Measurements from ENCODE around the gene TMEM270.
A peak's percentile ranks its signal among the peaks of the same experiment; 100 is the strongest.
"Not testable (repeated sequence)": the region's sequence is repeated elsewhere in the genome, so short reads cannot be mapped to it uniquely, and the experiment has no call there.

TMEM270 gene

GRCh38 chr7:73844848-73845460, 16.0 kb upstream of the TMEM270 start:
- H3K36me3 ChIP-seq (ENCODE audit: control insufficient read depth in 4 of 4, insufficient read depth in 4 of 4, low read length in 3 of 4): no peaks in the 10 kb centered on the region
- H3K4me1 ChIP-seq (ENCODE audit: control extremely low read depth in 1 of 4, control insufficient read depth in 4 of 4, insufficient read depth in 4 of 4, low read length in 3 of 4): peaks cover 3 to 18% (median 16%) of the 10 kb centered on the region in 4 experiments
- POLR2A ChIA-PET: no interaction called here
- CTCF ChIA-PET: interaction anchor here (0.7 to 1.2 kb wide), 2 partner anchors 77 to 182 kb away, joined by 3 to 4 read pairs; no protein-coding TSS in a partner anchor
- H3K27ac ChIP-seq (ENCODE audit: insufficient read depth in 1 of 2, low read depth in 1 of 2, low read length in 2 of 2, poor library complexity in 1 of 2, severe bottlenecking in 2 of 2): no peak overlapping the region
- H3K9me3 ChIP-seq (ENCODE audit: control extremely low read depth in 1 of 5, control insufficient read depth in 4 of 5, insufficient read depth in 2 of 5, low read depth in 1 of 5, low read length in 4 of 5): no peaks in the 10 kb centered on the region
- no peak overlapping the region for H3K4me3 ChIP-seq (ENCODE audit: control insufficient read depth in 1 of 7, extremely low read depth in 1 of 7, insufficient read depth in 4 of 7, low read depth in 2 of 7, low read length in 6 of 7)
- peaks cover 0 to 9% (median 6%) of the 10 kb centered on the region in 5 experiments for H3K27me3 ChIP-seq (replicated peaks in 2 of 5; ENCODE audit: control insufficient read depth in 4 of 5, insufficient read depth in 5 of 5, low read length in 4 of 5)
- 90% methylated on average over 10 of the region's 13 CpGs for WGBS (ENCODE audit: insufficient coverage)
- no peak for DNase-seq

- CTCF ChIA-PET: interaction anchor here (1.2 kb wide), 1 partner anchor 18 kb away, joined by 3 read pairs; no protein-coding TSS in a partner anchor
- POLR2A ChIA-PET: not testable (repeated sequence)
- peaks cover 3 to 20% (median 17%) of the 10 kb centered on the region in 4 experiments for H3K4me1 ChIP-seq (ENCODE audit: control extremely low read depth in 1 of 4, control insufficient read depth in 4 of 4, insufficient read depth in 4 of 4, low read length in 3 of 4)
Measured at GRCh38 chr7:73845701-73846195, 15.2 kb upstream of the TMEM270 start.

GRCh38 chr7:73847941-73848723, 12.8 kb upstream of the TMEM270 start:
- no peak overlapping the region for H3K27ac ChIP-seq (ENCODE audit: insufficient read depth in 1 of 2, low read depth in 1 of 2, low read length in 2 of 2, poor library complexity in 1 of 2, severe bottlenecking in 2 of 2)
- peaks cover 0 to 17% (median 12%) of the 10 kb centered on the region in 4 experiments for H3K4me1 ChIP-seq (ENCODE audit: control extremely low read depth in 1 of 4, control insufficient read depth in 4 of 4, insufficient read depth in 4 of 4, low read length in 3 of 4)

More at GRCh38 chr7:73845701-73846195, 15.2 kb upstream of the TMEM270 start:
- H3K36me3 ChIP-seq (ENCODE audit: control insufficient read depth in 4 of 4, insufficient read depth in 4 of 4, low read length in 3 of 4); H3K9me3 ChIP-seq (ENCODE audit: control extremely low read depth in 1 of 5, control insufficient read depth in 4 of 5, insufficient read depth in 2 of 5, low read depth in 1 of 5, low read length in 4 of 5); H3K27ac ChIP-seq (ENCODE audit: insufficient read depth in 1 of 2, low read depth in 1 of 2, low read length in 2 of 2, poor library complexity in 1 of 2, severe bottlenecking in 2 of 2); H3K27me3 ChIP-seq (replicated peaks in 2 of 5; ENCODE audit: control insufficient read depth in 4 of 5, insufficient read depth in 5 of 5, low read length in 4 of 5); H3K4me3 ChIP-seq (ENCODE audit: control insufficient read depth in 1 of 7, extremely low read depth in 1 of 7, insufficient read depth in 4 of 7, low read depth in 2 of 7, low read length in 6 of 7): not testable (repeated sequence)
- peak in 2 of 3 donors; percentile 29 to 31 for DNase-seq
- WGBS (ENCODE audit: insufficient coverage): 58% methylated on average over 4 of the region's 12 CpGs

GRCh38 chr7:73850781-73851207, 10.2 kb upstream of the TMEM270 start:
- Histone ChIP-seq H3K27ac (ENCODE audit: insufficient read depth in 1 of 2, low read depth in 1 of 2, low read length in 2 of 2, poor library complexity in 1 of 2, severe bottlenecking in 2 of 2) (no peak overlapping the region), H3K36me3 (ENCODE audit: control insufficient read depth in 4 of 4, insufficient read depth in 4 of 4, low read length in 3 of 4) (no peaks in the 10 kb centered on the region), H3K9me3 (ENCODE audit: control extremely low read depth in 1 of 5, control insufficient read depth in 4 of 5, insufficient read depth in 2 of 5, low read depth in 1 of 5, low read length in 4 of 5) (no peaks in the 10 kb centered on the region), H3K27me3 (replicated peaks in 2 of 5; ENCODE audit: control insufficient read depth in 4 of 5, insufficient read depth in 5 of 5, low read length in 4 of 5) (peaks cover 0 to 16% (median 9%) of the 10 kb centered on the region in 5 experiments), H3K4me1 (ENCODE audit: control extremely low read depth in 1 of 4, control insufficient read depth in 4 of 4, insufficient read depth in 4 of 4, low read length in 3 of 4) (peaks cover 0 to 17% (median 9%) of the 10 kb centered on the region in 4 experiments), H3K4me3 (ENCODE audit: control insufficient read depth in 1 of 7, extremely low read depth in 1 of 7, insufficient read depth in 4 of 7, low read depth in 2 of 7, low read length in 6 of 7) (no peak overlapping the region)
- WGBS (ENCODE audit: insufficient coverage): 70% methylated on average over 2 of the region's 4 CpGs
- peak in 2 of 3 donors; percentile 40 to 42 for DNase-seq
- CTCF ChIA-PET: interaction anchor here (1.0 to 2.3 kb wide), 4 partner anchors 10 to 175 kb away, joined by 3 to 14 read pairs (median 3); no protein-coding TSS in a partner anchor
- POLR2A ChIA-PET: no interaction called here

More at GRCh38 chr7:73847941-73848723, 12.8 kb upstream of the TMEM270 start:
- no peak overlapping the region for H3K4me3 ChIP-seq (ENCODE audit: control insufficient read depth in 1 of 7, extremely low read depth in 1 of 7, insufficient read depth in 4 of 7, low read depth in 2 of 7, low read length in 6 of 7)
- CTCF ChIA-PET: no interaction called here
- POLR2A ChIA-PET: interaction anchor here (0.6 kb wide), 1 partner anchor 109 kb away, joined by 3 read pairs; no protein-coding TSS in a partner anchor
- no peak for DNase-seq
- peaks cover 0 to 10% (median 9%) of the 10 kb centered on the region in 5 experiments for H3K27me3 ChIP-seq (replicated peaks in 2 of 5; ENCODE audit: control insufficient read depth in 4 of 5, insufficient read depth in 5 of 5, low read length in 4 of 5)
- no peaks in the 10 kb centered on the region for H3K9me3 ChIP-seq (ENCODE audit: control extremely low read depth in 1 of 5, control insufficient read depth in 4 of 5, insufficient read depth in 2 of 5, low read depth in 1 of 5, low read length in 4 of 5)
- no peaks in the 10 kb centered on the region for H3K36me3 ChIP-seq (ENCODE audit: control insufficient read depth in 4 of 4, insufficient read depth in 4 of 4, low read length in 3 of 4)
- WGBS (ENCODE audit: insufficient coverage): 93% methylated on average over 3 of the region's 10 CpGs

GRCh38 chr7:73851410-73852338, 9.3 kb upstream of the TMEM270 start:
- Histone ChIP-seq H3K27me3 (replicated peaks in 2 of 5; ENCODE audit: control insufficient read depth in 4 of 5, insufficient read depth in 5 of 5, low read length in 4 of 5) (peaks cover 0 to 15% (median 9%) of the 10 kb centered on the region in 5 experiments), H3K36me3 (ENCODE audit: control insufficient read depth in 4 of 4, insufficient read depth in 4 of 4, low read length in 3 of 4) (no peaks in the 10 kb centered on the region), H3K4me1 (ENCODE audit: control extremely low read depth in 1 of 4, control insufficient read depth in 4 of 4, insufficient read depth in 4 of 4, low read length in 3 of 4) (peaks cover 0 to 17% (median 9%) of the 10 kb centered on the region in 4 experiments), H3K27ac (ENCODE audit: insufficient read depth in 1 of 2, low read depth in 1 of 2, low read length in 2 of 2, poor library complexity in 1 of 2, severe bottlenecking in 2 of 2) (no peak overlapping the region), H3K4me3 (ENCODE audit: control insufficient read depth in 1 of 7, extremely low read depth in 1 of 7, insufficient read depth in 4 of 7, low read depth in 2 of 7, low read length in 6 of 7) (no peak overlapping the region), H3K9me3 (ENCODE audit: control extremely low read depth in 1 of 5, control insufficient read depth in 4 of 5, insufficient read depth in 2 of 5, low read depth in 1 of 5, low read length in 4 of 5) (no peaks in the 10 kb centered on the region)
- ChIA-PET POLR2A (no interaction called here), CTCF (interaction anchor here (1.5 to 3.9 kb wide), 3 partner anchors 12 to 174 kb away, joined by 3 to 21 read pairs (median 14); no protein-coding TSS in a partner anchor)
- DNase-seq: peak; percentile 73 to 92 (median 88)
- 60% methylated on average over 5 of the region's 8 CpGs for WGBS (ENCODE audit: insufficient coverage)

- DNase-seq: no peak
- Histone ChIP-seq H3K9me3 (ENCODE audit: control extremely low read depth in 1 of 5, control insufficient read depth in 4 of 5, insufficient read depth in 2 of 5, low read depth in 1 of 5, low read length in 4 of 5) (no peaks in the 10 kb centered on the region), H3K27ac (ENCODE audit: insufficient read depth in 1 of 2, low read depth in 1 of 2, low read length in 2 of 2, poor library complexity in 1 of 2, severe bottlenecking in 2 of 2) (no peak overlapping the region), H3K27me3 (replicated peaks in 2 of 5; ENCODE audit: control insufficient read depth in 4 of 5, insufficient read depth in 5 of 5, low read length in 4 of 5) (peaks cover 0 to 21% (median 9%) of the 10 kb centered on the region in 5 experiments), H3K4me1 (ENCODE audit: control extremely low read depth in 1 of 4, control insufficient read depth in 4 of 4, insufficient read depth in 4 of 4, low read length in 3 of 4) (peaks cover 0 to 17% (median 9%) of the 10 kb centered on the region in 4 experiments), H3K4me3 (ENCODE audit: control insufficient read depth in 1 of 7, extremely low read depth in 1 of 7, insufficient read depth in 4 of 7, low read depth in 2 of 7, low read length in 6 of 7) (no peak overlapping the region), H3K36me3 (ENCODE audit: control insufficient read depth in 4 of 4, insufficient read depth in 4 of 4, low read length in 3 of 4) (no peaks in the 10 kb centered on the region)
- WGBS (ENCODE audit: insufficient coverage): 83% methylated on average over 2 of the region's 5 CpGs
- CTCF ChIA-PET: interaction anchor here (2.9 to 3.9 kb wide), 2 partner anchors 12 to 25 kb away, joined by 21 to 23 read pairs; no protein-coding TSS in a partner anchor
- POLR2A ChIA-PET: no interaction called here
Measured at GRCh38 chr7:73852500-73852899, 8.5 kb upstream of the TMEM270 start.
